HepG2 (cell line): ENCODE measurements around the gene RBFOX1. TPM values are rescaled to one million over a fixed set of nuclear protein-coding genes. Genes with fewer than 3 reads are reported as not detected.

Experiments
- ATAC-seq: fragments of 200-7000 bp; cut with Tn5 transposase; 3 replicates; pipeline ENCODE4 v1.9.1; 2020; ENCODE audit warnings: mild to moderate bottlenecking, moderate library complexity
- BruUV-seq: library from RNA; stranded (reverse); fragments of 400-500 nt; replicated peaks from 2 replicates; lab custom pipeline; 2021; lab: Mats Ljungman, UMichigan
- CTCF ChIA-PET: fragments of 300-600 bp; formaldehyde crosslinking; extraction: SDS; loops from one replicate; lab custom pipeline; 2021; ENCODE audit warnings: low total read pairs, inconsistent platforms, low intra/inter-chr PET ratio; lab: Yijun Ruan, JAX
- POLR2A ChIA-PET: fragments of 350-600 bp; sonication (Branson Sonifier 250); formaldehyde crosslinking; loops from one replicate; lab custom pipeline; 2020; ENCODE audit warnings: antibody characterized with exemption, inconsistent platforms; lab: Yijun Ruan, JAX
- DNase-seq: peaks from one replicate; pipeline ENCODE4 v3.0.0-alpha.2; 2015; ENCODE audit warnings: low spot score
- FAIRE-seq: peaks from 3 replicates; lab custom pipeline; 2011; peaks lifted over from hg19 to GRCh38; lab: Jason Lieb, UNC
- H2AFZ ChIP-seq: one replicate; pipeline ENCODE4 v1.6.1; 2011; ENCODE audit warnings: low read length, inconsistent platforms
- H3K27ac ChIP-seq: fragments of 300-600 bp; 3 replicates; pipeline ENCODE4 v1.8.0; 2011; ENCODE audit warnings: mixed run types, mild to moderate bottlenecking, mixed read lengths, low read length, inconsistent platforms; ENCODE audit not compliant: insufficient read depth; ENCODE audit errors: extremely low read length
- H3K27me3 ChIP-seq, 2 experiments: fragments of 200-600 bp in 1 of 2; 2 replicates in 1 of 2; 3 replicates in 1 of 2; pipeline versions ENCODE4 v1.6.0 to v1.8.0; 2011; ENCODE audit warnings: low read length in 2 of 2, mild to moderate bottlenecking in 2 of 2, moderate library complexity in 2 of 2, inconsistent platforms in 1 of 2; ENCODE audit not compliant: insufficient read depth in 2 of 2, control insufficient read depth in 1 of 2
- H3K36me3 ChIP-seq, 2 experiments: fragments of 200-600 bp in 1 of 2; replicated peaks in 1 of 2; 2 replicates in 1 of 2; 3 replicates in 1 of 2; pipeline versions ENCODE4 v1.5.1 to v1.8.0; 2011; ENCODE audit warnings: low read length in 2 of 2, inconsistent platforms in 1 of 2; ENCODE audit not compliant: insufficient read depth in 2 of 2, control insufficient read depth in 1 of 2
- H3K4me1 ChIP-seq: 2 replicates; pipeline ENCODE4 v1.5.1; 2012; ENCODE audit warnings: low read length, inconsistent platforms; ENCODE audit not compliant: insufficient read depth
- H3K4me2 ChIP-seq: 2 replicates; pipeline ENCODE4 v1.6.0; 2011; ENCODE audit warnings: low read depth, low read length, inconsistent platforms
- H3K4me3 ChIP-seq, 3 experiments: fragments of 200-600 bp in 1 of 3; sonication (generic), shearing (Covaris generic) in 1 of 3; replicated peaks in 1 of 3; 2 replicates each; pipeline ENCODE4 v1.5.1; 2011 to 2016; ENCODE audit warnings: low read length in 3 of 3, inconsistent platforms in 2 of 3, low read depth in 2 of 3, mild to moderate bottlenecking in 2 of 3, control low read depth in 1 of 3, mixed read lengths in 1 of 3; ENCODE audit not compliant: insufficient read depth in 1 of 3
- H3K79me2 ChIP-seq: one replicate; pipeline ENCODE4 v1.6.1; 2011; ENCODE audit warnings: low read length, inconsistent platforms; ENCODE audit not compliant: insufficient read depth
- H3K9ac ChIP-seq: 2 replicates; pipeline ENCODE4 v1.6.0; 2011; ENCODE audit warnings: mild to moderate bottlenecking, low read depth, low read length, inconsistent platforms; ENCODE audit not compliant: insufficient read depth
- H3K9me3 ChIP-seq: 2 replicates; pipeline ENCODE4 v1.5.1; 2012; ENCODE audit warnings: mild to moderate bottlenecking, low read length
- H4K20me1 ChIP-seq: 2 replicates; pipeline ENCODE4 v1.6.0; 2011; ENCODE audit warnings: inconsistent platforms, mild to moderate bottlenecking, low read length, moderate library complexity; ENCODE audit not compliant: insufficient read depth
- ARNT2 ChIP-seq: sonication (generic); formaldehyde crosslinking; IDR thresholded peaks from 2 replicates; pipeline ENCODE4 v1.8.0; 2022; ENCODE audit warnings: mild to moderate bottlenecking, low read depth, missing genetic modification reagents, moderate library complexity
- EEA1 ChIP-seq: sonication (generic); formaldehyde crosslinking; IDR thresholded peaks from 2 replicates; pipeline ENCODE4 v1.5.1; 2020; ENCODE audit warnings: mild to moderate bottlenecking, missing genetic modification reagents, borderline replicate concordance
- IRF2 ChIP-seq: IDR thresholded peaks from 2 replicates; pipeline ENCODE4 v1.6.1; 2018; ENCODE audit warnings: missing genetic modification reagents, missing compliant biosample characterization
- KLF9 ChIP-seq: IDR thresholded peaks from 2 replicates; pipeline ENCODE4 v1.6.1; 2016; ENCODE audit warnings: low read depth
- MIER3 ChIP-seq: IDR thresholded peaks from 2 replicates; pipeline ENCODE4 v1.6.1; 2016; ENCODE audit warnings: missing compliant biosample characterization, borderline replicate concordance
- NFIB ChIP-seq: sonication (generic); formaldehyde crosslinking; IDR thresholded peaks from 2 replicates; pipeline ENCODE4 v1.9.0; 2021; ENCODE audit warnings: missing genetic modification reagents, mild to moderate bottlenecking, borderline replicate concordance
- PHF8 ChIP-seq: sonication (generic); formaldehyde crosslinking; IDR thresholded peaks from 2 replicates; pipeline ENCODE4 v1.5.0; 2020; ENCODE audit warnings: missing genetic modification reagents
- PPARG ChIP-seq: conservative IDR thresholded peaks from 2 replicates; pipeline ENCODE4 v1.6.1; 2016; ENCODE audit warnings: missing biosample characterization, missing genetic modification reagents
- TAF1 ChIP-seq: sonication (generic); formaldehyde crosslinking; IDR thresholded peaks from 2 replicates; pipeline ENCODE4 v1.4.0; 2020; ENCODE audit warnings: missing genetic modification reagents
- TAF15 ChIP-seq: fragments of 200-400 bp; formaldehyde crosslinking; IDR thresholded peaks from one replicate; pipeline ENCODE4 v1.6.1; 2018; ENCODE audit warnings: mild to moderate bottlenecking, low read depth, low read length; ENCODE audit not compliant: poor library complexity, severe bottlenecking
- TOPORS ChIP-seq: sonication (generic); formaldehyde crosslinking; IDR thresholded peaks from 2 replicates; pipeline ENCODE4 v1.8.0; 2023; ENCODE audit warnings: mild to moderate bottlenecking, missing genetic modification reagents
- ZFP1 ChIP-seq: IDR thresholded peaks from 2 replicates; pipeline ENCODE4 v1.6.1; 2016
- ZNF543 ChIP-seq: sonication (generic); formaldehyde crosslinking; IDR thresholded peaks from 2 replicates; pipeline ENCODE4 v1.4.0; 2020; ENCODE audit warnings: mild to moderate bottlenecking, missing genetic modification reagents
- ZNF576 ChIP-seq: sonication (generic); formaldehyde crosslinking; IDR thresholded peaks from 2 replicates; pipeline ENCODE4 v1.4.0; 2020; ENCODE audit warnings: mild to moderate bottlenecking, missing genetic modification reagents
- ZNF788 ChIP-seq: sonication (generic); formaldehyde crosslinking; IDR thresholded peaks from 2 replicates; pipeline ENCODE4 v1.5.0; 2020; ENCODE audit warnings: mild to moderate bottlenecking, missing genetic modification reagents, borderline replicate concordance
- ZSCAN12 ChIP-seq: sonication (generic); formaldehyde crosslinking; IDR thresholded peaks from 2 replicates; pipeline ENCODE4 v1.9.0; 2021; ENCODE audit warnings: mild to moderate bottlenecking, missing genetic modification reagents
- WGBS: methylation state at CpG from one replicate; pipeline ENCODE4 v1.1.6; 2017; ENCODE audit warnings: low lambda C conversion rate; 5-methylcytosine and 5-hydroxymethylcytosine counted together
- in situ Hi-C: cut with HindIII; loops from 2 replicates; pipeline ENCODE4 v1.10.0; 2017; ENCODE audit warnings: low pct_unique_long_range_greater_than_20kb; ENCODE audit not compliant: extremely low pct_ligation_motif_present
- intact Hi-C: fragments of 100-400 bp; cut with micrococcal nuclease; formaldehyde crosslinking; loops from one replicate; pipeline ENCODE4 v1.10.0; 2022; ENCODE audit not compliant: unreplicated experiment
- polyA plus RNA-seq, 8 experiments: library from polyadenylated mRNA; depleted of rRNA in 3 of 8; stranded (reverse) in 7 of 8; unstranded in 1 of 8; fragments of >200 nt; fragmentation: Illumina TruSeq in 4 of 8; extraction: Trizol in 4 of 8; gene quantifications; 2 replicates each; pipeline versions ENCODE4 v1.2.1 to v1.2.3, GENCODE V29; 2011 to 2016; ENCODE audit warnings: low read depth in 4 of 8, missing spikeins in 1 of 8, mixed read lengths in 1 of 8; ENCODE audit not compliant: insufficient read depth in 1 of 8
- total RNA-seq, 5 experiments: library from RNA; depleted of rRNA; stranded (reverse); fragments of >200 nt; fragmentation: Illumina TruSeq; extraction: Trizol; gene quantifications; 2 replicates each; pipeline ENCODE4 v1.2.3, GENCODE V29; 2016; ENCODE audit warnings: low read depth in 1 of 5
- TF ChIP-seq, protein P1 (sequence below): sonication (generic); formaldehyde crosslinking; IDR thresholded peaks from 2 replicates; pipeline ENCODE4 v1.4.0; 2020; ENCODE audit warnings: missing genetic modification reagents

The RBFOX1 gene
- total and polyA plus RNA-seq, 2 of the 13 experiments (the other 11 are each of a cell fraction or from before 2014, with no cell fraction given) = not detected

DNA sequence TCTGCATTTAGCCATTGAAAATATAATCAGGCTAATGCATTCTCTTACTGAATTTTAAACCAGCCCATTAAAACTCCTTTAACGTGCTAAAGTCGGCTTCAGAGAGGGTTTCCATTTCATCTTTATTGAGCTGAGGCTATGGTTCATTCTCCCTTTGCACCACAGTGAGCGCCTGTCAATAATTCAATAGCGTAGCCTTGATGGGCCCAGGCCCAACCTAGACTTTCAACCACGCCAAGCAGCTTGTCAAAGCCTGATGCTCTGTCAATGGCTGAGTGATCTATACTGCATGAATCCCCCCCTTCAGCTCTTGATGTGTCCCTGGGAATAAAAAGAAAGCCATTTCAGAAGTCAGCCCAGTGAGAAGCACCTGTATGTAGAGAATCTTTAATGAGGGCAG, 106.0 kb downstream of the RBFOX1 start:
- ATAC-seq (no peak), FAIRE-seq (no peak), DNase-seq (no peak)
- Histone ChIP-seq H2AFZ (no peak overlapping the region), H3K4me3 (no peak overlapping the region), H3K79me2 (no peaks in the 10 kb centered on the region), H3K4me2 (no peak overlapping the region), H3K27ac (no peak overlapping the region), H3K4me1 (no peaks in the 10 kb centered on the region), H4K20me1 (no peaks in the 10 kb centered on the region), H3K36me3 (no peaks in the 10 kb centered on the region), H3K27me3 (peaks cover 0 to 19% of the 10 kb centered on the region in 2 experiments; a peak in 1 of 5 replicates), H3K9me3 (no peaks in the 10 kb centered on the region), H3K9ac (no peak overlapping the region)
- in situ Hi-C loops = no loop called here
- intact Hi-C loops = no loop called here
- BruUV-seq = no TSS peak
- WGBS = 27% methylated on average over 5 of the region's 5 CpGs
- POLR2A ChIA-PET = no interaction called here
- no peak for TF ChIP-seq NFIB (CRISPR knock-in tag)
- no peak for TF ChIP-seq PPARG
- TF ChIP-seq ZSCAN12 = no peak
- no peak for TF ChIP-seq ZNF788 (CRISPR knock-in tag)
- no peak for TF ChIP-seq PHF8 (CRISPR knock-in tag)
- no peak for TF ChIP-seq IRF2
- TF ChIP-seq EEA1 (CRISPR knock-in tag) = no peak
- TF ChIP-seq TOPORS = no peak
- TF ChIP-seq ZFP1 (CRISPR knock-in tag) = no peak
- no peak for TF ChIP-seq TAF15
- no peak for TF ChIP-seq TAF1 (CRISPR knock-in tag)
- TF ChIP-seq KLF9 (CRISPR knock-in tag) = no peak
- CTCF ChIA-PET = no interaction called here

DNA sequence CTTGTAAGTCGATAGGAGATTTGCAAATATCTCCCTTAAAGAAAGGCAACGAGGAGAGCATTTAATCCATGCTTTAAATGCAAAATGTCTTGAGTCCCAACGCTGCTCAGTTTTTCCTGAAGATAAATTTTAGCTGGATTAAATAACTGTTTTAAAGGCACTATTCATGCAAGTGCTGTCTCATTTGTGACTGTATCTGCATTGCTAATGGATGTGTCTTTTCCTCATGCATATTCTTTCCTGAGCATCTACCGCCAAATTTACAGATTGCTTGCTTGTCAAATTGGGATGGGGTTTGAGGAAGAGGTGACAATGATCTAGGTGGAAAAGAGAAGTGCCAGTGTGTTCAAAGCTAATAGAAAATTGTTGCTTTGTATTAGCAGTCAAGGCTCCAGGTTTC, 106.9 kb downstream of the RBFOX1 start:
- ChIA-PET CTCF (no interaction called here), POLR2A (no interaction called here)
- intact Hi-C loops = no loop called here
- no peak for FAIRE-seq
- Histone ChIP-seq H3K79me2 (no peaks in the 10 kb centered on the region), H3K27ac (no peak overlapping the region), H3K4me3 (no peak overlapping the region), H3K9me3 (no peaks in the 10 kb centered on the region), H3K36me3 (no peaks in the 10 kb centered on the region), H4K20me1 (no peaks in the 10 kb centered on the region), H3K27me3 (peaks cover 0 to 19% of the 10 kb centered on the region in 2 experiments; a peak in 1 of 5 replicates), H3K4me1 (no peaks in the 10 kb centered on the region), H3K9ac (no peak overlapping the region), H2AFZ (no peak overlapping the region), H3K4me2 (no peak overlapping the region)
- DNase-seq = no peak
- under 1% methylated on average over 4 of the region's 4 CpGs for WGBS
- no TSS peak for BruUV-seq
- in situ Hi-C loops = no loop called here
- no peak for ATAC-seq
- TF ChIP-seq ARNT2 (CRISPR knock-in tag) (no peak), MIER3 (CRISPR knock-in tag) (no peak), ZNF543 (CRISPR knock-in tag) (no peak), ZNF576 (CRISPR knock-in tag) (no peak)
- TF ChIP-seq, protein P1, sequence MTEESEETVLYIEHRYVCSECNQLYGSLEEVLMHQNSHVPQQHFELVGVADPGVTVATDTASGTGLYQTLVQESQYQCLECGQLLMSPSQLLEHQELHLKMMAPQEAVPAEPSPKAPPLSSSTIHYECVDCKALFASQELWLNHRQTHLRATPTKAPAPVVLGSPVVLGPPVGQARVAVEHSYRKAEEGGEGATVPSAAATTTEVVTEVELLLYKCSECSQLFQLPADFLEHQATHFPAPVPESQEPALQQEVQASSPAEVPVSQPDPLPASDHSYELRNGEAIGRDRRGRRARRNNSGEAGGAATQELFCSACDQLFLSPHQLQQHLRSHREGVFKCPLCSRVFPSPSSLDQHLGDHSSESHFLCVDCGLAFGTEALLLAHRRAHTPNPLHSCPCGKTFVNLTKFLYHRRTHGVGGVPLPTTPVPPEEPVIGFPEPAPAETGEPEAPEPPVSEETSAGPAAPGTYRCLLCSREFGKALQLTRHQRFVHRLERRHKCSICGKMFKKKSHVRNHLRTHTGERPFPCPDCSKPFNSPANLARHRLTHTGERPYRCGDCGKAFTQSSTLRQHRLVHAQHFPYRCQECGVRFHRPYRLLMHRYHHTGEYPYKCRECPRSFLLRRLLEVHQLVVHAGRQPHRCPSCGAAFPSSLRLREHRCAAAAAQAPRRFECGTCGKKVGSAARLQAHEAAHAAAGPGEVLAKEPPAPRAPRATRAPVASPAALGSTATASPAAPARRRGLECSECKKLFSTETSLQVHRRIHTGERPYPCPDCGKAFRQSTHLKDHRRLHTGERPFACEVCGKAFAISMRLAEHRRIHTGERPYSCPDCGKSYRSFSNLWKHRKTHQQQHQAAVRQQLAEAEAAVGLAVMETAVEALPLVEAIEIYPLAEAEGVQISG = no peak
